ENCODE results near the gene PCNX2. TPM values are rescaled to one million over a fixed set of nuclear protein-coding genes. Genes with fewer than 3 reads are reported as not detected.

The PCNX2 gene
- total and polyA plus RNA-seq, 2 donors (not counting 1 experiment from before 2014, with no cell fraction given), result 13.0 to 37.8 TPM

- Histone ChIP-seq H3K36me3 (ENCODE audit: control insufficient read depth, insufficient read depth, low read length) (no peaks in the 10 kb centered on the region), H3K4me3 (replicated peaks in 1 of 4; ENCODE audit: control extremely low read depth in 1 of 4, insufficient read depth in 1 of 4, low read depth in 3 of 4, low read length in 4 of 4) (no peak overlapping the region), H3K79me2 (ENCODE audit: control insufficient read depth, insufficient read depth, low read length) (no peaks in the 10 kb centered on the region), H3K9ac (ENCODE audit: insufficient read depth, low read length) (no peak overlapping the region), H3K9me3 (ENCODE audit: control insufficient read depth, insufficient read depth, low read depth, low read length) (no peaks in the 10 kb centered on the region), H4K20me1 (ENCODE audit: control insufficient read depth, extremely low read depth, insufficient read depth, low read length) (no peaks in the 10 kb centered on the region), H2AFZ (ENCODE audit: low read length) (no peak overlapping the region), H3K4me1 (ENCODE audit: control insufficient read depth, extremely low read depth, insufficient read depth, low read length) (peaks cover 17% of the 10 kb centered on the region), H3K27ac (ENCODE audit: insufficient read depth, low read length) (no peak overlapping the region), H3K27me3 (ENCODE audit: control insufficient read depth, insufficient read depth, low read length) (no peaks in the 10 kb centered on the region), H3K4me2 (ENCODE audit: extremely low read depth, insufficient read depth, low read length) (no peak overlapping the region)
- TF ChIP-seq CTCF (conservative IDR thresholded peaks at IDR 0.05 in 1 of 2, IDR thresholded peaks at IDR 0.05 in 1 of 2; ENCODE audit: low read depth in 1 of 2, low read length in 2 of 2) (no peak), EZH2 (IDR thresholded peaks at IDR 0.05; ENCODE audit: low read length, missing control alignments) (no peak)
- no peak for DNase-seq (ENCODE audit: low read depth in 2 of 2)
Measured at GRCh38 chr1:233114860-233115259, 180.7 kb downstream of the PCNX2 start.

GRCh38 chr1:233114159-233114558 lies 181.4 kb downstream of the PCNX2 start:
- Histone ChIP-seq H3K27ac (ENCODE audit: insufficient read depth, low read length) (peak overlapping the region; percentile 73), H3K4me3 (replicated peaks in 1 of 4; ENCODE audit: control extremely low read depth in 1 of 4, insufficient read depth in 1 of 4, low read depth in 3 of 4, low read length in 4 of 4) (no peak overlapping the region), H2AFZ (ENCODE audit: low read length) (no peak overlapping the region), H4K20me1 (ENCODE audit: control insufficient read depth, extremely low read depth, insufficient read depth, low read length) (no peaks in the 10 kb centered on the region), H3K4me2 (ENCODE audit: extremely low read depth, insufficient read depth, low read length) (no peak overlapping the region), H3K4me1 (ENCODE audit: control insufficient read depth, extremely low read depth, insufficient read depth, low read length) (peaks cover 17% of the 10 kb centered on the region), H3K9ac (ENCODE audit: insufficient read depth, low read length) (no peak overlapping the region), H3K9me3 (ENCODE audit: control insufficient read depth, insufficient read depth, low read depth, low read length) (no peaks in the 10 kb centered on the region), H3K79me2 (ENCODE audit: control insufficient read depth, insufficient read depth, low read length) (no peaks in the 10 kb centered on the region), H3K36me3 (ENCODE audit: control insufficient read depth, insufficient read depth, low read length) (no peaks in the 10 kb centered on the region), H3K27me3 (ENCODE audit: control insufficient read depth, insufficient read depth, low read length) (no peaks in the 10 kb centered on the region)
- no peak for TF ChIP-seq EZH2 (IDR thresholded peaks at IDR 0.05; ENCODE audit: low read length, missing control alignments)
- TF ChIP-seq CTCF (conservative IDR thresholded peaks at IDR 0.05 in 1 of 2, IDR thresholded peaks at IDR 0.05 in 1 of 2; ENCODE audit: low read depth in 1 of 2, low read length in 2 of 2), result no peak
- peak; percentile 54 to 80 for DNase-seq (ENCODE audit: low read depth in 2 of 2)

GRCh38 chr1:233113009-233113879 lies 182.3 kb downstream of the PCNX2 start:
- H3K9ac ChIP-seq (ENCODE audit: insufficient read depth, low read length), result peak overlapping the region; percentile 13
- peak; percentile 99 to 100 for DNase-seq (ENCODE audit: low read depth in 2 of 2)
- no peaks in the 10 kb centered on the region for H3K79me2 ChIP-seq (ENCODE audit: control insufficient read depth, insufficient read depth, low read length)
- no peaks in the 10 kb centered on the region for H4K20me1 ChIP-seq (ENCODE audit: control insufficient read depth, extremely low read depth, insufficient read depth, low read length)
- no peaks in the 10 kb centered on the region for H3K9me3 ChIP-seq (ENCODE audit: control insufficient read depth, insufficient read depth, low read depth, low read length)
- H3K4me3 ChIP-seq (replicated peaks in 1 of 4; ENCODE audit: control extremely low read depth in 1 of 4, insufficient read depth in 1 of 4, low read depth in 3 of 4, low read length in 4 of 4), result peak overlapping the region in 3 of 4 experiments; percentile 3 to 34 (median 16)
- H2AFZ ChIP-seq (ENCODE audit: low read length), result no peak overlapping the region
- no peaks in the 10 kb centered on the region for H3K27me3 ChIP-seq (ENCODE audit: control insufficient read depth, insufficient read depth, low read length)
- peak overlapping the region; percentile 84 for H3K4me2 ChIP-seq (ENCODE audit: extremely low read depth, insufficient read depth, low read length)
- TF ChIP-seq EZH2 (IDR thresholded peaks at IDR 0.05; ENCODE audit: low read length, missing control alignments), result no peak
- no peak for TF ChIP-seq CTCF (conservative IDR thresholded peaks at IDR 0.05 in 1 of 2, IDR thresholded peaks at IDR 0.05 in 1 of 2; ENCODE audit: low read depth in 1 of 2, low read length in 2 of 2)
- peak overlapping the region; percentile 73 for H3K27ac ChIP-seq (ENCODE audit: insufficient read depth, low read length)
- peaks cover 1% of the 10 kb centered on the region for H3K36me3 ChIP-seq (ENCODE audit: control insufficient read depth, insufficient read depth, low read length)
- H3K4me1 ChIP-seq (ENCODE audit: control insufficient read depth, extremely low read depth, insufficient read depth, low read length), result peaks cover 17% of the 10 kb centered on the region
